OCI-LY3 (cell line): ENCODE results near the gene ZFR2.

ENCODE experiments used
- EZH2phosphoT487 ChIP-seq: fragments of 200-600 bp; shearing (Covaris generic); IDR thresholded peaks from 2 replicates; pipeline ENCODE4 v1.6.1; 2018; ENCODE audit warnings: antibody characterized with exemption, mixed run types, low read depth
- TF ChIP-seq, protein P1 (sequence below): fragments of 200-600, 300-600 bp; sonication (generic); IDR thresholded peaks from 2 replicates; pipeline ENCODE4 v1.5.1; 2014; ENCODE audit warnings: antibody characterized with exemption, low read length, low read depth

GRCh38 chr19:3775831-3776230, 93.0 kb downstream of the ZFR2 start:
- TF ChIP-seq, protein P1, sequence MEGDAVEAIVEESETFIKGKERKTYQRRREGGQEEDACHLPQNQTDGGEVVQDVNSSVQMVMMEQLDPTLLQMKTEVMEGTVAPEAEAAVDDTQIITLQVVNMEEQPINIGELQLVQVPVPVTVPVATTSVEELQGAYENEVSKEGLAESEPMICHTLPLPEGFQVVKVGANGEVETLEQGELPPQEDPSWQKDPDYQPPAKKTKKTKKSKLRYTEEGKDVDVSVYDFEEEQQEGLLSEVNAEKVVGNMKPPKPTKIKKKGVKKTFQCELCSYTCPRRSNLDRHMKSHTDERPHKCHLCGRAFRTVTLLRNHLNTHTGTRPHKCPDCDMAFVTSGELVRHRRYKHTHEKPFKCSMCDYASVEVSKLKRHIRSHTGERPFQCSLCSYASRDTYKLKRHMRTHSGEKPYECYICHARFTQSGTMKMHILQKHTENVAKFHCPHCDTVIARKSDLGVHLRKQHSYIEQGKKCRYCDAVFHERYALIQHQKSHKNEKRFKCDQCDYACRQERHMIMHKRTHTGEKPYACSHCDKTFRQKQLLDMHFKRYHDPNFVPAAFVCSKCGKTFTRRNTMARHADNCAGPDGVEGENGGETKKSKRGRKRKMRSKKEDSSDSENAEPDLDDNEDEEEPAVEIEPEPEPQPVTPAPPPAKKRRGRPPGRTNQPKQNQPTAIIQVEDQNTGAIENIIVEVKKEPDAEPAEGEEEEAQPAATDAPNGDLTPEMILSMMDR: no peak
- TF ChIP-seq EZH2phosphoT487: no peak
